Measurements from ENCODE around the gene CD55. TPM values are rescaled to one million over a fixed set of nuclear protein-coding genes. Genes with fewer than 3 reads are reported as not detected.

CD55 gene
- total RNA-seq, 1 experiment from 2014 or later, result 43.5 TPM

DNA sequence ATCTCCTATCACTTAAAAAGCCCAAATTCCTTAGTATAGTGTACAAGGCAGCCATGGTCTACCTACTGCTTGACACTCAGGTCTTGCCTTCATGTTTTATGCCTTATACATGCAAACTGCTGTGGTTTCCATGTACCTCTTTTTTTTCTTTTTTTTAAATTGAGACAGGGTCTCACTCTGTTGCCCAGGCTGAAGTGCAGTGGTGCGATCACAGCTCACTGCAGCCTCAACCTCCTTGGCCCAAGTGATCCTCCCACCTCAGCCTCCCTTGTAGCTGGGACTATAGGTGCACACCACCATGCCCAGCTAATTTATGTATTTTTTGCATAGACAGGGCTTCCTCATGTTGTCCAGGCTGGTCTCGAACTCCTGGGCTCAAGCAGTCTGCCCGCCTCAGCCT, 8.0 kb downstream of the CD55 start:
- DNase-seq (ENCODE audit: low spot score), result no peak

DNA sequence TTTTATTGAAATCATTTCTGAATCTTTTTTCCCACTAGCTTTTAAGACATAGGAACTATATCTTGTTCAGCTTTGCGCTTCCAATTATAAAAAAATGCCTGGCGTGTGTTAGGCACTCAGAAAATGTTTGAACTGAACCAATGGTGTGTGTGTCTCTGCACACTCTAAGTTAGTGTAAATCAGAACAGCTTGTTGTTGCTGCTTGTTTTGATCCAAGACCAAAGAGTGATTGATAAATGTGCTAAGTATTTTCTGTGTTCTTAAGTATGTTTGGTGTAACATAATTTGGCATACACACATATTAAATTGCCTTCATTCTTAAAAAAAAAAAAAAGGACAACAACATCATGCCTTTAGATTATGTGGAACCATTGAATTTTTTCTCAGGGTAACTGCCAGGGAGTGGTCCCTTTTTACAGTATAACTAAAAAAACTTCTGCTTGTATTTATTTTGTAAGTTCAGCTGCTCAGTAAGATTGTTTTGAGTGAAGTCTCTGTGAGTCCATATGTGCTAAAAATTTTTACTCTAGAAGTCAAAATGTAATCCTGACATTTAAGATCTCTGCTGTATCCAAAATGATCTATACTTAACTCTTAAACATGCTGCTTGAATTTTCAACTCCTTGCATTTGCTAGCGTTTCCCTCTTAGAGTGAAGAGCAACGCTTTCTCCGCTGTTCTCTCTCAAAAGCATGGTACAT, 8.7 kb downstream of the CD55 start:
- DNase-seq (ENCODE audit: low spot score), result no peak

DNA sequence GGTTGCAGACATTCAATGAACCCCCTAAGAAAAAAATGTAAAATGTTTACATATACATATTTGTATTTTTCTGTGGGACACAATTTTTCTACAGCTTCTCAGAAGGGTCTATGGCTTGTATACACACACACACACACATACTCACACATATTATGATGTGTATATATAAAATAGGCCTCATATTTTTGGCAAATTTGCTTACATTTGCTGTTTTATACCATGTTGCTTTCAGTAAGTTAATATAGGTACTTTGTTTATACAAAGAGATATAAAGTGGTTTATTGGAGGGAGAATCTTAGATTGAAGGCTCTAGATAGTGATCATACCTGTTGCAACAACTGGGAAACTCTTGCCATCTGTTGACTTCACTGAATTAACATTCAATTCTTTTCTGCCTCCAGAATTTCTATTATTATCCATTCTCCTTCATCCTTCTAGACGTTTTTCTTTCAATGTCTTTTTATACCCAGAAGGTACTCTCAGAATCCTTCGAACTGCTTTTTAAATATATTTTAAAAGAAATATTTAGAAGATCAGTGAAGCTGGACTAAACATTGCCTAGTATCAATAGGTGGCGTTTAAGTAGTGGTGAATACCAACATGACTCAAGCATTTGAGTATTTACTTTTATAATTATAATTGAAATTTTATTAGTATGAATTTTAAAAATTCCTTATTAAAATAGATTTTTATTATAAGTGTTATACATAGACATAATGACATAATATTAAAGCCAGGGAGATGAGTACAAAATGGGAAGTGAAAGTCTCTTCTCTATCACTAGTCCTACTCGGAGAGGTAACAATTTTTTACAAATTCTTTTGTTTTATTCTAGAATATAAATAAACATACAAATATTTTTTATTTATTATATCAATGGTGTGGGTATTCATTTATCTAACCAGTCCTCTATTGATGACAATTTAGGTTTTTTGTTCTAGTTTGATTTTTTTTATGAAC, 10.2 kb downstream of the CD55 start:
- no peak for DNase-seq (ENCODE audit: low spot score)

DNA sequence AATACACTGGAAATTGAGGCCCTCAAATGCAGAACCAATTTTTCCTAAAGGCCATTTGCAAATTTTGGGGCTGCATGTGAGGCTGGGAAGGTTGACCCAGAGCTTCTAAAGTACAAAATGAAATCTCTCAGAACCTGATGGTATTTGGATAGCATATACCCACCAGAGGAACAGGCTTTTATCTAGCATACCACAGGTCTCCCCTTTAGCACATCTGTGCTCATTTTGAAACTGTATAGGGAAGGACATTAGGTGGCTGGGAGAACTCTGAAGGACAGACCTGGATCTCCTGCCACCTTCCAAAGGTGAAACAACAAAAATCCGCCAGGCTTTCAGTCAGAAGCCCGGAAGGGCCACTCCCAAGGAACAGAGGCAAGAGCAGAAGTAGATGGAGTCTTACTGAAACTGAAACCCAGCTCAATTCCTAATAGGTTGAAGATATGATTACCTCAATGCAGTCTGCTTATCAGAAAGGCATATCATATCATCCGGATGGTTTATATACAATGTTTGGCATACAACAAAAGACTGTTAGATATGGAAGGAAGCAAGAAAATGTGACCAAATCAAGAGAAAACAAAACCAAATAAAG, 11.6 kb downstream of the CD55 start:
- no peak for DNase-seq (ENCODE audit: low spot score)

DNA sequence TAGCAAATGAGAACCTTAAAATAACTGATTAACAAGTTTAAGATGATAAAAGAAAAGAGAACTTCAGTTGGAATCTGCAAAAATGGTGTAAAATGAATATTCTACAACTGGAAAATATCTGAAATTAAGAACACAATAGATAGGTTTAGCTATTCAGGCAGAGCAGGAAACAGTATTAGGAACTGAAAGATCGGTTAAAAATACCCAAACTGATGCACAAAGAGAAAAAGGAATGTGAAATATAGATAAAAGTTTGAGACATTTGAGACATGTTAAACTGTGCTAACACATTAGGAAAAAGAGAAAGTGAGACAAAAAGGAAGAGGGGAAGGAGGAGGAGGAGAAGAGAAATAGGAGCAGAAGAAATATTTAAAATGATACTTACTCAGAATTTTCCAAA, 12.1 kb downstream of the CD55 start:
- no peak for DNase-seq (ENCODE audit: low spot score)

DNA sequence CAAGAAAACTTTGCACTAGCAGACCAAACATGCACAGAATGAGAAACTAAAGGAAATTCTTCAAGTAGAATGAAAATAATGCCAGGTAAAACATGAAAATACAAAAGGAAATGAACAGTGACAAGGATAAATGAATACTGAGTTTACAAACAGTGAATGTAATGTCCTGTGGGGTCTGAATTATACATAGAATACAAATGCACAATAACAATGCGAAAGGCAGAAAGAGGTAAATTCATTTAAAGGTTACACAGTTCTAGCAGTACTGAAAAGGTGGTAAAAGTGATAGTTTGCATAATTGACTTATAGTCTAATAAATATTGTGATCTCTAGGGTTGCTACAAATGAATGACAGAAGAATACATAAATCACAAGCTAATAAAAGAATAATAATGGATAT, 12.9 kb downstream of the CD55 start:
- no peak for DNase-seq (ENCODE audit: low spot score)

DNA sequence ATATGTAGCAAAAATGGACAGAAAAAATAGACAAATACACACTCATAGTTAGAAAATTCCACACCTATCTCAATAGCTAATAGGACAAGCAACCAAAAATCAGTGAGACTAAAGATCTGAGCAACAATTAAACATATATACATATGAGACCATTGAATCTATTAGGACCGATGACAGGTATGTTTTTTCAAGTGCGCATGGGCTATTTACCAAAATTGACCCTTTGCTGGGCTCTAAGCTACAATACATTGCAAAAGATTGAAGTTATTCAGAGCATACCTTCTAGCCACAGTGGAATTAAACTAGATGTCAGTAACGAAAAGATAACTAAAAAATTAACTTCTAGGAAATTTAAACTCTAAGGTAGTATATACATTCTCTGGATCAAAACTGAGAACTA, 13.7 kb downstream of the CD55 start:
- no peak for DNase-seq (ENCODE audit: low spot score)

DNA sequence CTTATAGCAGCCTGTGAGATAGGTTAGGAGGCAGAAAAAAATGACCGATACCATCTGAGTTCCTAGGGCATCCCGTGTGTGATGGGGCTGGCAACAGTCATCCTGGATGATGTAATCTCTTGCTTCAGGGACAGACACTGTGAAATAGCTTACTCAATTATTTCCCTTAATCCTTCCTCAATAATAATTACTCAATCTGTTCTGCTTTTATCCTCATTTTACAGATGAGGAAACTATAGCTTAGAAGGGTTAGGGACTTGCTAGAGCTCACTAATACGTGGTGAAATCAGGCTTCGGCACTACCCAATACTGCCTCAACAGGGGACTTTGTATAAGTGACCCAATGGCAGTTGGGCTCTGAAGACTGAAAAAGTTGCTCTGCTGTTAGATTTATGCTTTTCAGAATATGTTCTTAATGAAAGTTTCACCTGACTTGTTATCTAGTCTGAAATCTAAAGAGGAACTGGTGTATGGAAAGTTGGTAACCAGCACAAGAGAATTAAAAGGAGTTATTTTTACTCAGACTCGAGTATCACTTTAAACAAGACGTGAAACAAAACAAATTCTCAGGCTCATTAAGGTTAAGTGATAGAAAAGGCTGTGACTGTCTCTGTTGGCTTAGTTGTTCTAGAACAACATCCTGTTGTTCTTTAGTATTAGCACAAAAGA, 14.4 kb downstream of the CD55 start:
- DNase-seq (ENCODE audit: low spot score), result no peak

DNA sequence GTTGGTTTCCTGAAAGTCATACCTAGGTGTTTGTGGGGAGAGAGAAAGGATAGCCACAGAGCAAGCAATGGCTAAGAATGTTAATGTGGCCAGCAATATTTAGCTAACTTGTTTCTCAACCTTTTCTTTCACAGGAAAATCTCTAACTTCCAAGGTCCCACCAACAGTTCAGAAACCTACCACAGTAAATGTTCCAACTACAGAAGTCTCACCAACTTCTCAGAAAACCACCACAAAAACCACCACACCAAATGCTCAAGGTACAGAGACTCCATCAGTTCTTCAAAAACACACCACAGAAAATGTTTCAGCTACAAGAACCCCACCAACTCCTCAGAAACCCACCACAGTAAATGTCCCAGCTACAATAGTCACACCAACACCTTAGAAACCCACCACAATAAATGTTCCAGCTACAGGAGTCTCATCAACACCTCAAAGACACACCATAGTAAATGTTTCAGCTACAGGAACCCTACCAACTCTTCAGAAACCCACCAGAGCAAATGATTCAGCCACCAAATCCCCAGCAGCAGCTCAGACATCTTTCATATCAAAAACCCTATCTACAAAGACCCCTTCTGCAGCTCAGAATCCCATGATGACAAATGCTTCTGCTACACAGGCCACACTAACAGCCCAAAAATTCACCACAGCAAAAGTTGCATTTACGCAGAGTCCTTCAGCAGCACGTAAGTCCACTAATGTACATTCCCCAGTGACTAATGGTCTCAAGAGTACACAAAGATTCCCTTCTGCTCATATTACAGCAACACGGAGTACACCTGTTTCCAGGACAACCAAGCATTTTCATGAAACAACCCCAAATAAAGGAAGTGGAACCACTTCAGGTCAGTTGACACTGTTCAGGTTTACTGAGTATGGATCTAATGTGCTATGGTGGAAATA, 15.3 kb downstream of the CD55 start:
- no peak for DNase-seq (ENCODE audit: low spot score)

DNA sequence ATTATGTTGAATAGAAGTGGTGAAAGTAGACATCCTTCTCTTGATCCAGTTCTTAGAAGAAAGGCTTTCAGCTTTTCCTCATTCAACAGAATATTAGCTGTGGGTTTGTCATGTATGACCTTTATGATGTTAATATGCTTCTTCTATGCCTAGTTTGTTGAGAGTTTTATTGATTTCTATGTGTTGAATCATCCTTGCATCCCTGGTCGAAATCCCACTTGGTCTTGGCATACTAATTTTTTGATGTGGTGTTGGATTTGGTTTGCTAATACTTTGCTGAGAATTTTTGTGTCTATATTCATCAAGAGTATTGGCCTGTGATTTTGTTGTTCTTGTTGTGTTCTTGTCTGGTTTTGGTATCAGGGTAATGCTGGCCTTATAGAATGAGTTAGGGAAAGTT, 20.9 kb downstream of the CD55 start:
- DNase-seq (ENCODE audit: low spot score), result no peak

DNA sequence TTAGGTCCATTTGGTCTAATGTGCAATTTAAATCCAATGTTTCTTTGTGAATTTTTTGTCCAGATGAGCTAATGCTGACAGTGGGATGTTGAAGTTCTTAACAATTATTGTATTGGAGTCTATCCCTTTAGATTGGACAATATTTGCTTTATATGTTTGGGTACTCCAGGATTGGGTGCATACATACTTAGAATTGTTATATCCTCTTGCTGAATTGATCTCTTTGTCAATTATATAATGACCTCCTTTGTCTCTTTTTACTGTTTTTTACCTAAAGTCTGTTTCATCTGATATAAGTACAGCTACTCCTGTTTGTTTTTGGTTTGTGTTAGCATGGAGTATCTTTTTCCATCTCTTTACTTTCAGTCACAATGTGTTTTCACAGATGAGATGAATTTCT, 22.2 kb downstream of the CD55 start:
- no peak for DNase-seq (ENCODE audit: low spot score)

DNA sequence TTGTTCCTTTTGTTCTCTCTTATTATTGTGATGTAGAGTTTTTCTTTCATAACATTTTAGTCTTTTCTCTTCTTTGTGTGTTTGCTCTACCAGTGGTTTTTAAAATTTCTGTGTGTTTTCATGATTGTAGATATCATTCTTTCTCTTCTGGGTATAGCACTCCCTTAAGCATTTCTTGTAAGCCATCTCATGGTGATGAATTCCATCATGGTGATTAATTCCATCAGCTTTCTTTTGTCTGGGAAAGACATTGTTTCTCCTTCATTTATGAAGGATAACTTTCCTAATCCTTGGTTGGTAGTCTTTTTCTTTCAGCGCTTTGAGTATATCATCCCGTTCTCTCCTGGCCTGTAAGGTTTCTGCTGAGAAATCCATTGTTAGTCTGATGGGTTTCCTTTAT, 22.7 kb downstream of the CD55 start:
- no peak for DNase-seq (ENCODE audit: low spot score)

DNA sequence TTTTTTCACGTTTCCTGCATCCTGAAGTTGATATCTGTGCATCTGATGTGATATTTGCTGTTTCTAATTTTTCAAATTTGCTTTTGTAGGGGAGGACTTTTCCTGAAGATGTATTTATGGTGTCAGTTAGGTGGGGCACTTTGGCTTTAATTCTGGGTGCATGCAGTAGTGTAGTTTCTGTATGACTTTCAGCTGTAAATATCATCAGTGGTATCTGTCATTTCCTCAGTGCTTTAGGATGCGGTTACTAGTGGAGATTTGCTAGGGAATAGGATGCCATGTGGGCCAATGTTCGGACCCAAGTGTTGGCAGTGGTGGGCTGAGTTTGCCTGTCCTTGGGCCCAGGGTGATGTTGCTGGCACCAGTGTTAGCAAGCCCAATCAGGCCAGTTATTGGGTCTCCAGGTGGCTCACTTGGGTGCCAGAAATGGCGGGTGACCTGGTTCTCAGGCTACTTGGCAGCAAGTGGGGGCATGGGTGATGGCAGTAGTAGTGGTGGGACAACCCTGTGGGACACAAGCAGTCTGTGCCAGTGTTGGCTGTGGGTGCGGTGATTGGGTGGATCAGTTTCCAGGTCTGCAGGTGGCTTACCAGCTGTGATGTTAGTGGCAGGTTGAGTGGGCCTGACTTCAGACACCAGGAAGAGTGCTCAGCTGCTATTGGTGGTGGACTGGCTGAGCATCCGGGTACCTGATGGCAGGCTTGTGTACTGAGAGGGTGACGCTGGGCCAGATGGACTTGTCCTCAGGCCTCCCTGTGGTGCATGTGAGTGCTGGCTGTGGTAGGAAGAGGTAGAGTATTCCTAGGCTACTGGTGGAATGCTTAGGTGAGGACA, 24.4 kb downstream of the CD55 start:
- DNase-seq (ENCODE audit: low spot score), result no peak

DNA sequence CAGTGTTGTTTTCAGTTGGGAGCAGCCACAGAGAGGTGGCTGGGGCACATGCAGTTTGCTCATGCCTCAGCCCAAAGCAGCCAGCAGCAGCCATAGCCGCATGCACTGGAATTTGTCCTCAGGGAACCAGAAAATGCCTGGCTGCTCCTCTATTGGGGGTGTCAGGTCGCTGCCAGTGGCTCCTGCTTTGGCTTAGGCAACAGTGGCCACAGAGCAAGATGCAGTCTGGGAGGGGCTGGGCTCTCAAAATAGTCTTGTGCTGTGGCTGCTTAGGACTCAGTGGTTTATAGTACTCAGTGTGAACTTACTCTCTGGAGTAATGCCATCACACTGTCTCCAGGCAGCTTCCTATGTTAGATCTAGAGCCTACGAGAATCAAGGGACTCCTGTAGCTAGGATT, 25.0 kb downstream of the CD55 start:
- no peak for DNase-seq (ENCODE audit: low spot score)

DNA sequence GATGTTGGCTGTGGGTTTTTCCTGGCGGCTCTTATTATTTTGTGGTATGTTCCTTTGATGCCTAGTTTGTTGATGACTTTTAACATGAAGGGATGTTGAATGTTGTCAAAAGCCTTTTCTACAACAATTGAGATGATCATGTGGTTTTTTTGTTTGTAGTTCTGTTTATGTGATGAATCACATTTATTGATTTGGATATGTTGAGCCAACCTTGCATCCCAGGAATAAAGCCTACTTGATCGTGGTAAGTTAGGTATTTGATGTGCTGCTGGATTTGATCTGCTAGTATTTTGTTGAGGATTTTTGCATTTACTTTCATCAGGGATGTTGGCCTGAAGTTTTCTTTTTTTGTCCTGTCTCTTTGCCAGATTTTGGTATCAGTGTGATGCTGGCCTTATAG, 28.5 kb downstream of the CD55 start:
- DNase-seq (ENCODE audit: low spot score), result no peak

DNA sequence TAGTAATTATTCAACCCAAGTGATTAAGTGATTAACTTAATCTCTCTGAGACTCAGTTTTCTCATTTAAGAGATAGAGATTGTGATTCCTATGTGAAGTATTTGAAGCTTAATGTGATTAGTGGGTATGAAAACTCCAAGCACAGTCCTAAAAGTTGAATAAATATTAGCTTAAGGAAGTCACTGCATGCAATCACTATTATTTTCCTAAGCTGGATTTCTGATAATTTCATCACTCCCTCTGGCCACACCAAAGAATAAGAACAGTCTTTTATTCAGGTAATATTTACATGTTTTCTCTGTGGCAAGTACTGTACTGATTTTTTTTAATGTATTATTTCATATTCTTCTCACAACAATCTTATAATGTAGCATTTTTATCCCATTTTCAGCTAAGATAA, 31.1 kb downstream of the CD55 start:
- no peak for DNase-seq (ENCODE audit: low spot score)

DNA sequence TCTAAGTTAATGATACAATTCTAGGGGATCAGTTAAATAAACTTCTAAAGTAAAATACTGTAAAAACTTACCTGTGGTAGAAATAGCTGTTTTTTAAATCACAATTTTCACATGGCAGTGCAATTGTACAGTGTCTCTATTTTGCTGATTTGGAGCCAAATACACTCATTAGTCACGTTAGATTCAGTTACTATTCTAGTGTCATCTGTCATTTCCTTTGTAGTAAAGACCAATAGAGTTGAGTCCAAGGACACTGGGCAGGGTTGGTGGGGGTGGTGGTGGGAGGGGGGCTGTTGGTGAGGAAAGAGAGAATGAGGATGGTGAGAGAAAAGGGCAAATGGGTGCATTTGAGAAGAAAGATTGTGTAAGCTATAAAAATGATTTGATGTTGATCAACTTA, 33.6 kb downstream of the CD55 start:
- DNase-seq (ENCODE audit: low spot score), result no peak

DNA sequence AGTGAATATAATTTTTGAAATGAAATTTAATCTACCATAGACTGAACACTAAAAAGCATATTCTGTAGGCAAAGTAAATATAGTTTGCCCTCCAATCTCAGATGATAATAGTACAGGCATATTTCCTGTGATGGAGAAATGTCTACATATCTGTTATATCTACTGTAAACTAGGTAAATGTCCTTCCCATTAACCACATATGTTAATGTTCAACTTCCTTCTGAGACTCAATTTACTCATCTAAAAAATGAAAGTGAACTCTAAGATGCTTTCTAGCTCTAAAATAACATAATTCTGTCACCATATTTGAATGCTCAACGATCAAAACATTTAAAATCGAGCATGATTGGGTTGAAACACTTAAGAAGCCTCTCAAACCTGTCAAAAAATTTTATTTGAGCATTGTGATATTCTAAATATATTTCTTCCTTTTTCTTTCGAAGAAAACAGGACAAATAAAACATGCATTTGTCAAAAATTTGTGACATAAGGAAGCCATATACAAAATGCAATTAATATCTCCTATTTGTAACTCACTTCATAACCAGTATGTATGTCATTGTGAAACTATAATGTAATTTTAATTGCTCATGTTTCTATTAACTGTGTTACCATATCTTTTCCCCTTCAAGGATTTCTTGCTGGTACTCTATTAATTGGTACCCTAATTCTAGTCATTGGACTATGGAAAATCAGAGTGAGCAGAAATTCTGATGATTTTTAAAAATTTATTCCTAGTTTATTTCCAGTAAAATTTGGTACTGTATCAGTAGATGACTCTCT, 34.2 kb downstream of the CD55 start:
- DNase-seq (ENCODE audit: low spot score), result no peak

DNA sequence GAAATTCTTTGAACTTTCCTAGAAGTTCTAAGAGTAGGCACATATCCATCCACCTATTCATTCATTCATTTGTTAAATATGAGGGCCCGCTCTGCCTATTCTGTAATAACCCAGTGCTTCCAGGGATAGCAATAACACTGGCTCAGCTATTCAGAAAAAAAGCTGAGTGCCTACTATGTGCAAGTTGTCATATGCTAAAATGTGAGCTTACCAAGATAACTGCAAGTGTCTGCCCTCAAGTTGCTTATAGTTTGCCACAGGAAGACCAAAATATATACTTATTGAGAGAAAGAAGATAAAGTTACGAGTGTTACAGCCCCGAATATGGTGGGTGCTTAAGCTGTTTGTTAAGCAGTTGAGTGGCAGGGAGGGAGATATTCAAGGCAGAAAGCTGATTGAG, 39.6 kb downstream of the CD55 start:
- DNase-seq (ENCODE audit: low spot score), result no peak

DNA sequence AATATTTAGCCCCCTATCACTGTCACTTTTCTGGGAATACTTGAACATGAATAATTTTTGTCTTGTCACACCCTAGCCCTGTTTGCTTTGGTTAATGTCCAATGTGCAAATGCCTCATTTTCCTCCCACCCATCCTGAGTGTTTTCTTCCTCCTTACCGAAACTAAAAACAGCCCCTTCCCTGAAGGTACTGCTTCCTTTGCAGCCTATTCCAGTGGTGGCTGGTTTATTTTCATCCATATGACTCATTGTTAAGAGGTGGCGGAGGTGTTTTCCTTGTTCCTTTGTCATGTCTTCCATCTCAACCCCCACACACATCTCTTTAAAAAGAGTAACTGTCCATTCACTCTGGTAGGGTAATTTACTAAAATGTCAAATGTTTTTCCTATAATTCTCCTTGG, 40.4 kb downstream of the CD55 start:
- DNase-seq (ENCODE audit: low spot score), result no peak

All from H4 (cell line).